ENCODE results near the gene ECPAS.
"Not testable (repeated sequence)": the region's sequence is repeated elsewhere in the genome, so short reads cannot be mapped to it uniquely, and the experiment has no call there.

Gene ECPAS

GRCh38 chr9:111467778-111468367 lies 16.3 kb downstream of the ECPAS start:
- DNase-seq, result no peak

DNA sequence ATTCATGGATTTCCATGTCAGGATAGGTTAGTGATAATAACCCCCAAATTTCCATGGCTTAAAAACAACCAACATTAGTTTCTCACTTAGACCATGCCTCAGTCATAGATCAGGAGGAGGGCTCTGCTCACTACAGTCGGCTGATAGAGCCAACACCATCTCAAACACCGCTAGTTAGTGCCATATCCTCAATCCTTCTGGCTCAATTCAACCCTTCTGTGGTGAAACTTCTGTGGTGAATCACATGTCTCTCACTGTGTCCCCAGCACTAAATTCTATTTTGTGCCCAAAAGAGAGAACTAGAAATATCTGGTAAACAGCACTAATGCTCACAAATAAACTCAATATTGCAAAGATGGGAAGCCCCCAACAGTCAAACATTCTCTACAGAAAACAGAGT lies 21.1 kb downstream of the ECPAS start:
- no peak for DNase-seq

- DNase-seq, result no peak
These were observed 25.8 kb downstream of the ECPAS start for GRCh38 chr9:111458139-111459009.

- no peak for DNase-seq
These were observed 27.7 kb downstream of the ECPAS start for GRCh38 chr9:111456529-111456928.

DNA sequence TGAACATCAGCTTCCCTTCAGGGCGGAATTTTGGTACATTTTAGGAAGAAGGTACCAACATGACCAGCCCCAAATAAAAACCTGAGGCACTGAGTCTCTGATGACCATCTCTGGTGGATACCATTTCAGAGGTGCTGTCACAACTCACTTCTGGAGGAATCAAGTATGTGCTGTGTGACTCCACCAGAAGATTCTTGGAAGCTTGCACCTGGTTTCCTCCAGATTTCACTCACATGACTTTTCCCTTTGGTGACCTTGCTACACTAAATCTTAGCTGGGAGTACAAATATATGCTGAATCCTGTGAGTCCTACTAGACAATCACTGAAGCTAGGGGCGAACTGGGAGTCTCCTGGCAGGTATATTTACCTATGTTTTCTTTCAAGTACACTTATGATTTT lies 28.5 kb downstream of the ECPAS start:
- DNase-seq, result no peak

- DNase-seq, result no peak
These were observed 29.4 kb downstream of the ECPAS start for GRCh38 chr9:111454751-111455150.

DNA sequence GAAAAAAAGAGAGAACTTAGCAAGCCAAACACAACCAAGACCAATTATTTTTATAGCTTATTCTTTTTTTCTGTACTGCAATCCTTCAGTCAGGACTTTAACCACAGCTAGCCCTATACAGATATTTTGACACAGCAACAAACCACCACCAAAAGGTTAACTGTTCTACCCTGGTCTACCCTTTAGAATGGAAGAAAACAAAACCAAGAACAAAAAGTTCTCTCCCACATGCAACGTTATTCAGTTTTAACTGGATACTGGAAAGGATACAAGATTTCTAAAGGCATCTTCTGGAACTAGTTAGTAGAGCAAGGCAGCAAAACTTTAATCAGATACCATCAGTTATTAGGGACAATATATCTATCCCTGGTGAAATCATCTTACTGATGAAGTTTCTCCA lies 32.6 kb downstream of the ECPAS start:
- no peak for DNase-seq

- no peak for DNase-seq
These were observed 34.1 kb downstream of the ECPAS start for GRCh38 chr9:111450124-111450523.

- DNase-seq, result no peak
These were observed 34.5 kb downstream of the ECPAS start for GRCh38 chr9:111449705-111450104.

GRCh38 chr9:111445799-111446198 lies 38.4 kb downstream of the ECPAS start:
- not testable (repeated sequence) for DNase-seq

DNA sequence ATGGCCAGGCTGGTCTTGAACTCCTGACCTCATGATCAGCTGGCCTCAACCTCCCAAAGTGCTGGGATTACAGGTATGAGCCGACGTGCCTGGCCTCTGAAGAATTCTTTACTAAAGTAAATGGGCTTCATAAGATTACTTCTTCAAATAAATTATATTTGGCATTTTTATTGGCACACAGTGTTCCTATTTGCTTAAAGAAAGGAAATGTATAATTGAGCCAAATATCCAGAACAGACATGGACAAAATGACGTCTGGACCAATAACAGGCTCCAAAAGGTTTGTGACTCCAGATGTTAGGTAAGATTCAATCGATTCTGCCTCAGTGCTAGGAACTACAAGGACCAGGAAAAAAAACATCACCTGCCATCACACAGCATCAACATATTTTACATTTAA lies 40.7 kb downstream of the ECPAS start:
- DNase-seq, result no peak

DNA sequence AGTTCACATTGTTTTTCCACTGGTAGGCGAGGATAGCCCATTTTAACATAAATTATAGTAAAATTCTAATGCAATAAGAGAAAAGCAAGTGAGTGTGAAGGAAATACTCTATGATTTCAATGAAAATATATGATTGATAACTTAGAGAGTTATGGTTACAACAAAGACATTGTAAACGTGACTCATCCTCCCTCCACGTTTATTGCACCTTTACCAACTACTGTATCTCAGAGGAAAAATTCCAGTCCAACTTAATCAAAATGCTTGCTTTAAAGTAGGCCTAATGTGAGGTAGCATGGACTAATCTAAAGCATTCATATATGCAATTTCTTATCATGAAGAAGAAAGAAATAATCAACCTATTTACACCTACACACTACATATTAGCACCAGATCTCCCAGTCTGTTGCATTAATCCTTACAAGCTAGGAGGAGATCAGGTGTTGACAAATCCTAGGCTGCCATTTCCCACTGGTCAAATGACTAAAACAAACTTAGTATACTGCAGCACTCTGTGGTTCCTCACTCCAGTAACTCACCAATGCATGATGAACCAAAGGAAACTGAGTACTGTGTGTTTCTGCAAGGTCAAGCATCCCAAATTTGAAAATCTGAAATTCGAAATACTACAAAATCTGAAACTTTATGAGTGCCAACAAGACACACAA lies 41.7 kb downstream of the ECPAS start:
- no peak for DNase-seq

DNA sequence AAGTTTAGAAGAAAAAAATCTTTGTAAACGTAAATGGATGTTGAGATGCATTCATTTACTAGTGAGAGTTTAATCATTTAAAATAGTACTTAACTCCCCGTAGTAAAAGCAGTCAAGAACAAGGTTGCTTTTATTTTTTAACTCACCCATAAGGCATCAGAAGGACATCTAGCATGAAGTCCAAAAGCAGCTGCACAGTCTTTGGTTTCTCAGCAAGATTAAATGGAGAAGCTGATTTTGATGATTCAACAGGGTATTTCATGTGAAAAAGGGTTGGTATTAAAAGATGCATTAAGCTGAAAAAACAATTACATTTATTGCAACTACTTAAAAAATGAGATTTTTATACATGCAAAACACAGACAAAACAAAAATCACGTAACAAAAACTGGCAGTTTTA lies 44.0 kb downstream of the ECPAS start:
- DNase-seq, result no peak

DNA sequence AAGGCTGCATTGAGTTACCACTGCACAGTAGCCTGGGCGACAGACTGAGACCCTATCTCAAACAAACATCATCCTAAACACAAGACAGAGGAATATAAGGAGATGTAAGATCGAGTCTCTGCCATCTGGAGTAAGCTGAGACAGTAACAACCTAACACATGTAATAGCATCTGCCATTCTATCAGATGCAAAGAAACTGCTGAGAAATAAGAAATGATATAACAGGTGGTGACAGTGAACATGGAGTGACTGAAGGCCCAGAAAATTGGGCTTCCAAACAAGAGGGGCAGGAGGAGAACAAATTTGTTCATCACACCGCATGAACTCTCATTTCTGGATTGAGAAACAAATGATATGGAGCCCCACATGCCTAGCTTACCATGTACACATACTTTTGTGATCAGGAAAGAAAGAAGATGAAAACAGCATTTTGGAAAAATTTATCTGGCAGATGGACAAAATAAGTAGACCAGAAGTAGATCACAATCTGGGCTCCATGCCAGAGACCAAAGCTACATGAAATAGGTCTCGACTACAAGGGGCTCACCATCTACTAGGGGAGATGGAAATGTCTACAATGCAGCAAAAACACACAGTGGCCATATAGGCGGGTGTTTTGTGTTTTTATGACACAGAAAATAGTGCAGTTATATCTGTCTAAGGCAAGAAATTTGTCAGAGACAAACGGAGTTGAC lies 45.5 kb downstream of the ECPAS start:
- DNase-seq, result no peak

GRCh38 chr9:111436571-111436970 lies 47.6 kb downstream of the ECPAS start:
- DNase-seq, result no peak

- DNase-seq, result no peak
These were observed 51.1 kb downstream of the ECPAS start for GRCh38 chr9:111433082-111433481.

GRCh38 chr9:111431684-111432083 lies 52.5 kb downstream of the ECPAS start:
- no peak for DNase-seq

- no peak for DNase-seq
These were observed 55.0 kb downstream of the ECPAS start for GRCh38 chr9:111429175-111429574.

DNA sequence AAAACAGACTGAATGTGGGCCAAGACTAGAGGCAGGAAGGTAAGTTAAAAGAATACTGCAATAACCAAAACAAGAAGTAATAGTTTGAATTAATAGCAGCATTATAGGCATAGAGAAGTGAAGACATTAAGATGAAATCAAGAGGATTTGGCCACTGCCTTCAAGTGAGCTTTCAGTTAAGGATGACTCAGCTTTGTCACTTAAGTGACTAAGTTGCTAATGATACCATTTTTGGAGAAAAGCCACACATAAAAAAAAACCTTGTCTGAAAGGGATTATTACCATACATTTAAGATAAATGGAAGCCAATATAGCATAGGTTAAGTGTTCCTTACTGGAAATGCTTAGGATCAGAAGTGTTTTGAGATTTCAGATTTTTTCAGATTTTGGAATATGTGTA lies 57.0 kb downstream of the ECPAS start:
- peak in 1 of 2 donors; percentile 21 for DNase-seq

- DNase-seq, result no peak
These were observed 60.8 kb downstream of the ECPAS start for GRCh38 chr9:111423389-111423788.

GRCh38 chr9:111414406-111414805 lies 69.8 kb downstream of the ECPAS start:
- no peak for DNase-seq

DNA sequence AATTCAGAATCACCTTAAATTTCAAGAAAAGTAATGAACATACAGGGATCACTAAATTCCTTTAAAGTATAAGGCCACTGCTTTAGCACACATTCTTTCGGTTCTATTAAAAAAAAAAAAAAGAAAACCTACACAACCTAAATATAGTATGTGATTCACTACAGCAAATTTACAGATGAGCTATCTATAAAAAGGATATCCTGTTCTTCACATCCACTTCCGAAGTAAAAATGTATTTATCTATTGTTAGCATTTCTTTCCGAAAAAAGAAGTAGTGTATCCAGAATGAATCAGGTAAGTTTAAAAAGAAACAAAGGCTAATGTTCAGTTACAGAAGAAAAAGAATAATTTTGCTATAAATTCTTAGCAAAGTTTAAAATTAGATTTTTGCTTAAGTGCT lies 70.2 kb downstream of the ECPAS start:
- DNase-seq, result peak in 1 of 2 donors; percentile 8

DNA sequence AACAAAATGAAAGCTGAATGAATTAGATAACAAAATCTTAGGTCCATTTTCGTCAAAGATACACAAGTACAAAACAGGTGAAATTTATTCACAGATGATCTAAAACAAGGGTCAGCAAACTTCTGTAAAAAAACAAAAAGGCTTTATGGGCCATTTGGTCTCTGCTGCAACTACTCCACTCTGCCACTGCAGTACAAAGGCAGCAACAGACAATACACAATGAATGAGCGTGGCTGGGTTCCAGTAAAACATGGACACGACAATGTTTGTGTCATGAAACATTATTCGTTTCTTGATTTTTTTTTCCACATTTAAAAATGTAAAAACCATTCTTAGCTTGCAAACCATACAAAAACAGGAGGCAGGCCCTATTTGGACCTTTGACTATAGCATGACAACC lies 71.9 kb downstream of the ECPAS start:
- DNase-seq, result no peak

All from bone marrow (tissue), 2 donors.